GM12878 (cell line): Measurements from ENCODE around the gene FAM193A. TPM values are rescaled to one million over a fixed set of nuclear protein-coding genes. Genes with fewer than 3 reads are reported as not detected.

ENCODE experiments used
- ATAC-seq: fragments of 200-7000 bp; cut with Tn5 transposase; 3 replicates; pipeline ENCODE4 v1.9.1; 2020; ENCODE audit warnings: mild to moderate bottlenecking, moderate library complexity
- BruUV-seq: library from RNA; stranded (reverse); fragments of 400-500 nt; replicated peaks from 2 replicates; lab custom pipeline; 2021; lab: Mats Ljungman, UMichigan
- CTCF ChIA-PET: fragments of 300-600 bp; sonication (Branson Sonifier 250); formaldehyde crosslinking; extraction: SDS; loops from one replicate; lab custom pipeline; 2021; ENCODE audit warnings: inconsistent platforms; lab: Yijun Ruan, JAX
- POLR2A ChIA-PET: fragments of 350-600 bp; formaldehyde crosslinking; extraction: SDS; loops from one replicate; lab custom pipeline; 2021; ENCODE audit warnings: inconsistent platforms; lab: Charles Lee
- RAD21 ChIA-PET: fragments of 300-600 bp; sonication (Branson Sonifier 250); formaldehyde crosslinking; loops from one replicate; lab custom pipeline; 2023; ENCODE audit warnings: antibody characterized with exemption; ENCODE audit not compliant: unreplicated experiment; lab: Charles Lee
- SMC1A ChIA-PET: fragments of 300-600 bp; sonication (Branson Sonifier 250); formaldehyde crosslinking; loops from one replicate; lab custom pipeline; 2023; ENCODE audit not compliant: unreplicated experiment, uncharacterized antibody; lab: Charles Lee
- DNase-seq: peaks from one replicate; pipeline ENCODE4 v3.0.0-alpha.2; 2011; ENCODE audit warnings: low read depth, low spot score
- FAIRE-seq: peaks from 3 replicates; lab custom pipeline; 2011; peaks lifted over from hg19 to GRCh38; lab: Jason Lieb, UNC
- H2AFZ ChIP-seq: 2 replicates; pipeline ENCODE4 v1.6.0; 2011; ENCODE audit warnings: low read depth, low read length, control low read depth; ENCODE audit not compliant: control insufficient read depth
- H3K27ac ChIP-seq: 2 replicates; pipeline ENCODE4 v1.5.1; 2011; ENCODE audit warnings: control low read depth; ENCODE audit not compliant: control insufficient read depth, insufficient read depth
- H3K27me3 ChIP-seq, 2 experiments: replicated peaks in 1 of 2; 2 replicates each; pipeline versions ENCODE4 v1.6.0 to v1.6.1; 2011; ENCODE audit warnings: low read length in 1 of 2; ENCODE audit not compliant: control insufficient read depth in 2 of 2, insufficient read depth in 2 of 2
- H3K36me3 ChIP-seq, 2 experiments: 2 replicates each; pipeline ENCODE4 v1.5.1; 2011; ENCODE audit warnings: low read length in 1 of 2; ENCODE audit not compliant: control insufficient read depth in 2 of 2, insufficient read depth in 2 of 2
- H3K4me1 ChIP-seq: 2 replicates; pipeline ENCODE4 v1.6.1; 2011; ENCODE audit warnings: mild to moderate bottlenecking, low read length, moderate library complexity, mixed read lengths; ENCODE audit not compliant: control insufficient read depth, insufficient read depth
- H3K4me2 ChIP-seq: 2 replicates; pipeline ENCODE4 v1.6.0; 2011; ENCODE audit warnings: control low read depth; ENCODE audit not compliant: control insufficient read depth, insufficient read depth
- H3K4me3 ChIP-seq: fragments of 200-600 bp; sonication (generic); 2 replicates; pipeline ENCODE4 v1.5.1; 2016
- H3K79me2 ChIP-seq: 2 replicates; pipeline ENCODE4 v1.6.0; 2011; ENCODE audit warnings: low read length; ENCODE audit not compliant: control insufficient read depth, insufficient read depth
- H3K9ac ChIP-seq: 2 replicates; pipeline ENCODE4 v1.8.0; 2011; ENCODE audit warnings: low read length, control low read depth, mixed read lengths; ENCODE audit not compliant: control insufficient read depth, insufficient read depth
- H3K9me3 ChIP-seq: replicated peaks from 3 replicates; pipeline ENCODE4 v1.5.1; 2011; ENCODE audit warnings: mild to moderate bottlenecking, low read length; ENCODE audit not compliant: control insufficient read depth, insufficient read depth
- H4K20me1 ChIP-seq: 2 replicates; pipeline ENCODE4 v1.6.0; 2011; ENCODE audit not compliant: control insufficient read depth, insufficient read depth
- CHD1 ChIP-seq: IDR thresholded peaks from 2 replicates; pipeline ENCODE4 v1.6.1; 2012; ENCODE audit warnings: low read depth, low read length, improper control_type of control experiment
- CREM ChIP-seq: IDR thresholded peaks from 2 replicates; pipeline ENCODE4 v1.6.1; 2014; ENCODE audit warnings: antibody characterized with exemption, low read depth
- EZH2 ChIP-seq: IDR thresholded peaks from 2 replicates; pipeline ENCODE4 v1.6.1; 2012; ENCODE audit warnings: low read depth, mild to moderate bottlenecking, control low read depth, inconsistent platforms, low read length, borderline replicate concordance; ENCODE audit not compliant: control insufficient read depth
- MEF2A ChIP-seq: IDR thresholded peaks from 2 replicates; pipeline ENCODE4 v1.6.1; 2011; ENCODE audit warnings: low read depth, mild to moderate bottlenecking, low read length, moderate library complexity; ENCODE audit not compliant: insufficient read depth
- NFYB ChIP-seq: IDR thresholded peaks from 2 replicates; pipeline ENCODE4 v1.6.1; 2011; ENCODE audit warnings: low read depth, mild to moderate bottlenecking, low read length, improper control_type of control experiment, moderate library complexity; ENCODE audit not compliant: insufficient read depth
- NR2C1 ChIP-seq: fragments of 450-650 bp; IDR thresholded peaks from 2 replicates; pipeline ENCODE4 v1.6.1; 2017; ENCODE audit warnings: antibody characterized with exemption, mild to moderate bottlenecking, moderate library complexity
- SP1 ChIP-seq: IDR thresholded peaks from one replicate; pipeline ENCODE4 v1.6.1; 2011; ENCODE audit warnings: low read depth, low read length
- SUZ12 ChIP-seq: fragments of 200-600 bp; sonication (generic); IDR thresholded peaks from one replicate; pipeline ENCODE4 v1.6.1; 2018; ENCODE audit warnings: antibody characterized with exemption, mild to moderate bottlenecking; ENCODE audit not compliant: unreplicated experiment
- TAF1 ChIP-seq: IDR thresholded peaks from 2 replicates; pipeline ENCODE4 v1.6.1; 2011; ENCODE audit warnings: mild to moderate bottlenecking, low read depth, low read length, borderline replicate concordance
- ZNF274 ChIP-seq: IDR thresholded peaks from one replicate; pipeline ENCODE4 v1.8.0; 2011; ENCODE audit not compliant: insufficient read length, insufficient read depth
- WGBS: methylation state at CpG from one replicate; pipeline ENCODE4 v1.1.6; 2016; ENCODE audit warnings: low lambda C conversion rate; ENCODE audit not compliant: insufficient replicate concordance, insufficient coverage; ENCODE audit errors: missing lambda C conversion rate; 5-methylcytosine and 5-hydroxymethylcytosine counted together
- in situ Hi-C: fragments of 300-500 bp; cut with MboI; formaldehyde crosslinking; loops from 9 replicates; pipeline ENCODE4 v1.14.3; 2018; ENCODE audit warnings: mixed read lengths
- intact Hi-C: fragments of 100-400 bp; cut with micrococcal nuclease; formaldehyde crosslinking; loops from one replicate; pipeline ENCODE4 v1.14.2; 2022; ENCODE audit not compliant: unreplicated experiment
- polyA plus RNA-seq, 11 experiments: library from polyadenylated mRNA; depleted of rRNA in 4 of 11; unstranded in 6 of 11; stranded (reverse) in 5 of 11; fragments of >200 nt; fragmentation: Nextera tagmentation in 4 of 11; fragmentation: Illumina TruSeq in 1 of 11; extraction: Ambion mirVana in 4 of 11; extraction: Trizol in 1 of 11; gene quantifications; 1 replicate in 1 of 11; 2 replicates in 10 of 11; pipeline versions ENCODE4 v1.2.1 to v1.2.3, GENCODE V29; 2011 to 2016; ENCODE audit warnings: inconsistent platforms in 2 of 11, missing spikeins in 2 of 11, low read depth in 1 of 11
- total RNA-seq, 4 experiments: library from RNA; depleted of rRNA in 3 of 4; stranded (reverse); fragments of >200 nt in 3 of 4; fragmentation: Illumina TruSeq in 1 of 4; extraction: Trizol in 1 of 4; gene quantifications; 2 replicates each; pipeline versions ENCODE4 v1.2.1 to v1.2.3, GENCODE V29; 2013 to 2021
- TF ChIP-seq, protein P1 (sequence below): fragments of 450-650 bp; IDR thresholded peaks from 2 replicates; pipeline ENCODE4 v1.6.1; 2018; ENCODE audit warnings: borderline replicate concordance, mild to moderate bottlenecking; ENCODE audit not compliant: partially characterized antibody
- TF ChIP-seq, protein P2 (sequence below): fragments of 450-650 bp; IDR thresholded peaks from 2 replicates; pipeline ENCODE4 v1.6.1; 2017; ENCODE audit warnings: borderline replicate concordance
- TF ChIP-seq, protein P3 (sequence below): fragments of 450-650 bp; IDR thresholded peaks from 2 replicates; pipeline ENCODE4 v1.6.1; 2016; ENCODE audit warnings: mild to moderate bottlenecking
- TF ChIP-seq, protein P4 (sequence below): IDR thresholded peaks from 2 replicates; pipeline ENCODE4 v1.6.1; 2012; ENCODE audit warnings: low read depth, low read length, improper control_type of control experiment

Gene FAM193A
- total and polyA plus RNA-seq, 10 of the 15 experiments (the other 5 are each of a cell fraction or from before 2014, with no cell fraction given): 0.52 to 23.3 (median 7.4) TPM

DNA sequence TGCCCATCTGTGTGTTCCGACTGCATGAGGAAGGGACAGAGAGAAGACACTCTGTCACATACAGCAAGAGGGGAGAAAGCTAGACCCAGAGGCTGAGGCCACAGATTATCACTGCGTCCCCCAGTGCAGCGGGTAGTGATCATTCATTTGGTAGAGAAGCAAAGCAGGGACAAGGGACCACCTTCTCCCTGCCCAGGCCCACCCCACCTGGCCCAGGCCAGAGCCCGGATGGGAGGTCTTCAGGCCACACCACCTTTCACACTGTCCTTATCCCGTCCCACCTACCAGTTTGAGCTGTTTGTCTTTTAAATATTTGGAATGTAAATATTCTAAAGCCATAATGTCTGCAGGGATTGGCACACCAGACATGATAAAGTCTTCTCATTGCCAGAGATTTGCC is 209.1 kb downstream of the FAM193A start:
- intact Hi-C loops: loop anchor here (5.0 kb wide), 1 partner anchor 33 kb away; no protein-coding TSS in a partner anchor
- TF ChIP-seq SP1 (no peak), ZNF274 (no peak), TAF1 (no peak), EZH2 (no peak), NR2C1 (no peak), MEF2A (no peak), SUZ12 (no peak), NFYB (no peak), CHD1 (no peak), CREM (no peak)
- TF ChIP-seq, protein P1, sequence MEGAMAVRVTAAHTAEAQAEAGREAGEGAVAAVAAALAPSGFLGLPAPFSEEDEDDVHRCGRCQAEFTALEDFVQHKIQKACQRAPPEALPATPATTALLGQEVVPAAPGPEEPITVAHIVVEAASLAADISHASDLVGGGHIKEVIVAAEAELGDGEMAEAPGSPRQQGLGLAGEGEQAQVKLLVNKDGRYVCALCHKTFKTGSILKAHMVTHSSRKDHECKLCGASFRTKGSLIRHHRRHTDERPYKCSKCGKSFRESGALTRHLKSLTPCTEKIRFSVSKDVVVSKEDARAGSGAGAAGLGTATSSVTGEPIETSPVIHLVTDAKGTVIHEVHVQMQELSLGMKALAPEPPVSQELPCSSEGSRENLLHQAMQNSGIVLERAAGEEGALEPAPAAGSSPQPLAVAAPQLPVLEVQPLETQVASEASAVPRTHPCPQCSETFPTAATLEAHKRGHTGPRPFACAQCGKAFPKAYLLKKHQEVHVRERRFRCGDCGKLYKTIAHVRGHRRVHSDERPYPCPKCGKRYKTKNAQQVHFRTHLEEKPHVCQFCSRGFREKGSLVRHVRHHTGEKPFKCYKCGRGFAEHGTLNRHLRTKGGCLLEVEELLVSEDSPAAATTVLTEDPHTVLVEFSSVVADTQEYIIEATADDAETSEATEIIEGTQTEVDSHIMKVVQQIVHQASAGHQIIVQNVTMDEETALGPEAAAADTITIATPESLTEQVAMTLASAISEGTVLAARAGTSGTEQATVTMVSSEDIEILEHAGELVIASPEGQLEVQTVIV: no peak
- TF ChIP-seq, protein P2, sequence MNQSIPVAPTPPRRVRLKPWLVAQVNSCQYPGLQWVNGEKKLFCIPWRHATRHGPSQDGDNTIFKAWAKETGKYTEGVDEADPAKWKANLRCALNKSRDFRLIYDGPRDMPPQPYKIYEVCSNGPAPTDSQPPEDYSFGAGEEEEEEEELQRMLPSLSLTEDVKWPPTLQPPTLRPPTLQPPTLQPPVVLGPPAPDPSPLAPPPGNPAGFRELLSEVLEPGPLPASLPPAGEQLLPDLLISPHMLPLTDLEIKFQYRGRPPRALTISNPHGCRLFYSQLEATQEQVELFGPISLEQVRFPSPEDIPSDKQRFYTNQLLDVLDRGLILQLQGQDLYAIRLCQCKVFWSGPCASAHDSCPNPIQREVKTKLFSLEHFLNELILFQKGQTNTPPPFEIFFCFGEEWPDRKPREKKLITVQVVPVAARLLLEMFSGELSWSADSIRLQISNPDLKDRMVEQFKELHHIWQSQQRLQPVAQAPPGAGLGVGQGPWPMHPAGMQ: no peak
- TF ChIP-seq, protein P3, sequence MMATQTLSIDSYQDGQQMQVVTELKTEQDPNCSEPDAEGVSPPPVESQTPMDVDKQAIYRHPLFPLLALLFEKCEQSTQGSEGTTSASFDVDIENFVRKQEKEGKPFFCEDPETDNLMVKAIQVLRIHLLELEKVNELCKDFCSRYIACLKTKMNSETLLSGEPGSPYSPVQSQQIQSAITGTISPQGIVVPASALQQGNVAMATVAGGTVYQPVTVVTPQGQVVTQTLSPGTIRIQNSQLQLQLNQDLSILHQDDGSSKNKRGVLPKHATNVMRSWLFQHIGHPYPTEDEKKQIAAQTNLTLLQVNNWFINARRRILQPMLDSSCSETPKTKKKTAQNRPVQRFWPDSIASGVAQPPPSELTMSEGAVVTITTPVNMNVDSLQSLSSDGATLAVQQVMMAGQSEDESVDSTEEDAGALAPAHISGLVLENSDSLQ: no peak
- TF ChIP-seq, protein P4, sequence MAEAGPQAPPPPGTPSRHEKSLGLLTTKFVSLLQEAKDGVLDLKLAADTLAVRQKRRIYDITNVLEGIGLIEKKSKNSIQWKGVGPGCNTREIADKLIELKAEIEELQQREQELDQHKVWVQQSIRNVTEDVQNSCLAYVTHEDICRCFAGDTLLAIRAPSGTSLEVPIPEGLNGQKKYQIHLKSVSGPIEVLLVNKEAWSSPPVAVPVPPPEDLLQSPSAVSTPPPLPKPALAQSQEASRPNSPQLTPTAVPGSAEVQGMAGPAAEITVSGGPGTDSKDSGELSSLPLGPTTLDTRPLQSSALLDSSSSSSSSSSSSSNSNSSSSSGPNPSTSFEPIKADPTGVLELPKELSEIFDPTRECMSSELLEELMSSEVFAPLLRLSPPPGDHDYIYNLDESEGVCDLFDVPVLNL: no peak
- no peaks in the 10 kb centered on the region; the same call in 2 of the 3 replicates for H3K9me3 ChIP-seq
- peak overlapping the region; percentile 91 for H3K27ac ChIP-seq
- ChIA-PET POLR2A (interaction anchor here (0.8 to 2.8 kb wide), 12 partner anchors 11 to 216 kb away, joined by 3 to 18 read pairs (median 8); partner anchors contain the start of genes SH3BP2 and TNIP2), CTCF (interaction anchor here (0.9 to 3.4 kb wide), 10 partner anchors 11 to 209 kb away, joined by 3 to 18 read pairs (median 4); partner anchors contain the start of gene TNIP2), SMC1A (interaction anchor here (0.6 to 4.3 kb wide), 17 partner anchors 9 to 277 kb away, joined by 3 to 31 read pairs (median 3); partner anchors contain the start of gene RNF4), RAD21 (interaction anchor here (0.6 to 4.7 kb wide), 15 partner anchors 11 to 277 kb away, joined by 3 to 29 read pairs (median 7); partner anchors contain the start of genes RNF4 and TNIP2)
- DNase-seq: no peak
- FAIRE-seq: no peak
- BruUV-seq: TSS peak; percentile 9
- H3K27me3 ChIP-seq: no peaks in the 10 kb centered on the region
- peaks cover 22 to 28% of the 10 kb centered on the region in 2 experiments for H3K36me3 ChIP-seq
- peaks cover 27% of the 10 kb centered on the region for H3K79me2 ChIP-seq
- peak overlapping the region; percentile 88 for H3K4me2 ChIP-seq
- no peaks in the 10 kb centered on the region for H4K20me1 ChIP-seq
- peak overlapping the region; percentile 10; the same call in 1 of the 2 replicates for H3K4me3 ChIP-seq
- peaks cover 47% of the 10 kb centered on the region for H3K4me1 ChIP-seq
- 90% methylated on average over 5 of the region's 5 CpGs for WGBS
- no peak for ATAC-seq
- H3K9ac ChIP-seq: peak overlapping the region; percentile 55
- H2AFZ ChIP-seq: no peak overlapping the region
- in situ Hi-C loops: no loop called here
